ENCODE results near the gene SCN7A. TPM values are rescaled to one million over a fixed set of nuclear protein-coding genes. Genes with fewer than 3 reads are reported as not detected.

The SCN7A gene
- total RNA-seq, 1 donor from 2014 or later, result 6.3 TPM

DNA sequence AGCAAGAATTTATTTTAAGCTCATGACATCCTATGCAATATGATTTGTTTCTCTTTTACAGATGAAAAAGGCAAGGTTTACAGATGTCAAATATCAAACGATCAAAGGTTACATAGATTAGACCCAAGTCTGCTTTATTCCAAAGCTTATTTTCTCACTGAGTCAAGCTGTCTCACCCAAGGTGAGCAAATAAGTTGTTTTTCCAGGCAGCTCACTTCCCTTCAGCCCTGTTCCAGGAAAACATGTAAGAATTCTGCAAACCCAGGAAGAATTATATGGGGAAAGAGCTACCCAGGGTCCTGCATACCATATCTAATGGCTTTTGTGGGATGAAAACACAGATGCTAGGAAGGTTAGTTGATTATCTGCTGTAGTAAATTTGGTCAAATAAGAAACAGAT lies 60.6 kb downstream of the SCN7A start:
- DNase-seq (ENCODE audit: low spot score), result no peak
- Mint-ChIP-seq H3K36me3 (ENCODE audit: low read depth, unreplicated experiment) (peaks cover 7% of the 10 kb centered on the region), H3K4me3 (ENCODE audit: unreplicated experiment) (no peak overlapping the region), H3K27me3 (ENCODE audit: unreplicated experiment) (no peaks in the 10 kb centered on the region), H3K9me3 (ENCODE audit: unreplicated experiment) (no peaks in the 10 kb centered on the region), H3K27ac (ENCODE audit: unreplicated experiment) (no peak overlapping the region), H3K4me1 (ENCODE audit: unreplicated experiment) (peaks cover 9% of the 10 kb centered on the region)
- TF ChIP-seq, protein P1, sequence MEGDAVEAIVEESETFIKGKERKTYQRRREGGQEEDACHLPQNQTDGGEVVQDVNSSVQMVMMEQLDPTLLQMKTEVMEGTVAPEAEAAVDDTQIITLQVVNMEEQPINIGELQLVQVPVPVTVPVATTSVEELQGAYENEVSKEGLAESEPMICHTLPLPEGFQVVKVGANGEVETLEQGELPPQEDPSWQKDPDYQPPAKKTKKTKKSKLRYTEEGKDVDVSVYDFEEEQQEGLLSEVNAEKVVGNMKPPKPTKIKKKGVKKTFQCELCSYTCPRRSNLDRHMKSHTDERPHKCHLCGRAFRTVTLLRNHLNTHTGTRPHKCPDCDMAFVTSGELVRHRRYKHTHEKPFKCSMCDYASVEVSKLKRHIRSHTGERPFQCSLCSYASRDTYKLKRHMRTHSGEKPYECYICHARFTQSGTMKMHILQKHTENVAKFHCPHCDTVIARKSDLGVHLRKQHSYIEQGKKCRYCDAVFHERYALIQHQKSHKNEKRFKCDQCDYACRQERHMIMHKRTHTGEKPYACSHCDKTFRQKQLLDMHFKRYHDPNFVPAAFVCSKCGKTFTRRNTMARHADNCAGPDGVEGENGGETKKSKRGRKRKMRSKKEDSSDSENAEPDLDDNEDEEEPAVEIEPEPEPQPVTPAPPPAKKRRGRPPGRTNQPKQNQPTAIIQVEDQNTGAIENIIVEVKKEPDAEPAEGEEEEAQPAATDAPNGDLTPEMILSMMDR (IDR thresholded peaks at IDR 0.05; ENCODE audit: unreplicated experiment), result no peak

DNA sequence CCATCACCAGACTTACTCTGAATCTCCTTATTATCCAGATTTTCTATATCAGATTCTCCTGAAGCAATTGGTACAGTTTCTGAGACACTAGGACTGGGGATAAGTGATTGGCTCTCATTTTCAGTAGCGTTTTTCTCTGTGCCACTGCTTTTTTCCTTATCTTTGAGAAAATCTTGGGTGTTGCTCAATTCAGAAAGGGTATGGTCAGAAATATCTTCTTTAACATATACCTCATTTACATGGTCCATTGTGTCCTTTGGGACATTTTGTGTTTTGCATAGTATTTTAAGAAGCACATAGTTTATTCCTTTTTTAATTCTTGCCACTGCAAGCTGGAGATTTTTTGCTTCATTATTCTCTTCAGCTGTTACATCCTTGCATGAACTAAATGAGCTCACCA lies 61.7 kb downstream of the SCN7A start:
- no peak for DNase-seq (ENCODE audit: low spot score)
- H3K27ac Mint-ChIP-seq (ENCODE audit: unreplicated experiment), result no peak overlapping the region
- H3K9me3 Mint-ChIP-seq (ENCODE audit: unreplicated experiment), result no peaks in the 10 kb centered on the region

DNA sequence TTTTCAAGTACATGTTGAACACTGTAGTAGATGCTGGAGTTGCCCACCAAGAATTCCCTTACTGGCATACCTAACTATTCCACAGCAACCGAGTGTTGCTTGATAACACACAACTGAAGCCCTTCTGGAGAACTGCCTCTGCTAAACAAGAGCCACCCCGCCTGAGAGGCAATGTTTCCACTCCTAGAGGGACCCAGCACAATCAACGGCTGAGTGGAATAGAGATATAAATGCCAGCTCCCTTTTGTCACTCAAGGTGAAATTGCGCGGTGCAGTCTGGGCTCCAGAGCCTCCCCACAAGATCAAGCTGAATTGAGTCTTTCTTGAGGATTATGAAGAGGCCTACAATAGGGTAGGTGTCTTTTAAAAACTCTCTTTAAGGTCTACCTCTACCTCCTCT lies 69.2 kb downstream of the SCN7A start:
- Mint-ChIP-seq H3K4me1 (ENCODE audit: unreplicated experiment) (peaks cover 4% of the 10 kb centered on the region), H3K27me3 (ENCODE audit: unreplicated experiment) (no peaks in the 10 kb centered on the region), H3K27ac (ENCODE audit: unreplicated experiment) (no peak overlapping the region), H3K36me3 (ENCODE audit: low read depth, unreplicated experiment) (no peaks in the 10 kb centered on the region), H3K4me3 (ENCODE audit: unreplicated experiment) (no peak overlapping the region), H3K9me3 (ENCODE audit: unreplicated experiment) (no peaks in the 10 kb centered on the region)
- TF ChIP-seq, protein P1 (IDR thresholded peaks at IDR 0.05; ENCODE audit: unreplicated experiment), result no peak
- no peak for DNase-seq (ENCODE audit: low spot score)

More for the DNA sequence above, 61.7 kb downstream of the SCN7A start:
- Mint-ChIP-seq H3K4me3 (ENCODE audit: unreplicated experiment) (no peak overlapping the region), H3K4me1 (ENCODE audit: unreplicated experiment) (peaks cover 9% of the 10 kb centered on the region), H3K27me3 (ENCODE audit: unreplicated experiment) (no peaks in the 10 kb centered on the region), H3K36me3 (ENCODE audit: low read depth, unreplicated experiment) (peaks cover 7% of the 10 kb centered on the region)
- TF ChIP-seq, protein P1 (IDR thresholded peaks at IDR 0.05; ENCODE audit: unreplicated experiment), result no peak

DNA sequence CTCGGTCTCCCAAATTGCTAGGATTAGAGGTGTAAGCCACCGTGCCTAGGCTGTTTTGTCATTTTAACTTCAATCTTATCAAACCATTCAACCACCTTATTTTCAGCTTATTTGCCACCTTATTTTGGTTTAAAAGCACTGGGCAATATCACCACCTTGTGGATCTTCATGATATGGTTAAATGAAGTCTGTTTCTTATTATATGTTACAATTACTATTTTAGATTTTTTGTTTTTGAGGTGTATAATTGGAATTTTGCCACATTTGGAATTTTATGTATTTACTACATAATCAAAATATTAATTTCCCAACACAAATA lies 74.5 kb downstream of the SCN7A start:
- H3K27ac Mint-ChIP-seq (ENCODE audit: unreplicated experiment), result no peak overlapping the region
- no peak overlapping the region for H3K4me3 Mint-ChIP-seq (ENCODE audit: unreplicated experiment)
- H3K36me3 Mint-ChIP-seq (ENCODE audit: low read depth, unreplicated experiment), result peaks cover 5% of the 10 kb centered on the region
- DNase-seq (ENCODE audit: low spot score), result no peak
- TF ChIP-seq, protein P1 (IDR thresholded peaks at IDR 0.05; ENCODE audit: unreplicated experiment), result peak; percentile 70
- H3K9me3 Mint-ChIP-seq (ENCODE audit: unreplicated experiment), result no peaks in the 10 kb centered on the region
- H3K4me1 Mint-ChIP-seq (ENCODE audit: unreplicated experiment), result peaks cover 6% of the 10 kb centered on the region
- H3K27me3 Mint-ChIP-seq (ENCODE audit: unreplicated experiment), result no peaks in the 10 kb centered on the region

DNA sequence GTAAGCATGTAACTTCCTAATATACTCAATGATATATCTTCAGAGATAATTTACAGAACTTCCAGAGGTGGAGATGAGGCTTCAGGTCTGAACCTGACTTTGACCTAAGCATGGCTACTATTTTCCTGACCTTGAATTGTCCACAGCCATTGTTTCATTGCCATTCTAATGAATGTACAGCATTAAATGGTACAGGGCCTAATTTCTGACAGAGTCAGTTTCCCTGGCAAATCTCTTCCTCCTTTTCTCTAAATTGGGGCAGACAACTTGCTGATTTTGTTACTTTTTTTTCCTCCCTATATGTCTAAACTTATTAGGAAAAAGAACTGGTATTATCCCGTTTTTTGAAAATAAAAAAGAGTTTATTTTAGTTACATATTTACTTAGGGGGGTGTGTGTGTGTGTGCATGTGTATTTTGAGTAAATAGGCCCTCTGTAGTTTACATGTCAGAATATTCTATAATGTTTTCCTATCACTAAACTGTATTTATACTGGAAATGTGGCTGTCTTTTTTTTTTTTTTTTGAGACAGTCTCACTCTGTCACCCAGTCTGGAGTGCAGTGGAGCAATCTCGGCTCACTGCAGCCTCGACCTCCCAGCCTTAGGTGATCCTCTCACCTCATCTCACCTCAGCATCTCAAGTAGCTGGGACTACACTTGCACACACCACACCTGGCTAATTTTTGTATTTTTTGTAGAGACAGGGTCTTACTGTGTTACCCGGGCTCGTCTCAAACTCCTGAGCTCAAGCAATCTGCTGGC lies 75.0 kb downstream of the SCN7A start:
- no peak overlapping the region for H3K27ac Mint-ChIP-seq (ENCODE audit: unreplicated experiment)
- no peak overlapping the region for H3K4me3 Mint-ChIP-seq (ENCODE audit: unreplicated experiment)
- no peak for DNase-seq (ENCODE audit: low spot score)
- peaks cover 6% of the 10 kb centered on the region for H3K4me1 Mint-ChIP-seq (ENCODE audit: unreplicated experiment)
- no peaks in the 10 kb centered on the region for H3K27me3 Mint-ChIP-seq (ENCODE audit: unreplicated experiment)
- H3K9me3 Mint-ChIP-seq (ENCODE audit: unreplicated experiment), result no peaks in the 10 kb centered on the region
- TF ChIP-seq, protein P1 (IDR thresholded peaks at IDR 0.05; ENCODE audit: unreplicated experiment), result no peak
- peaks cover 5% of the 10 kb centered on the region for H3K36me3 Mint-ChIP-seq (ENCODE audit: low read depth, unreplicated experiment)
